ENCODE data around the gene HMG20A. TPM values are rescaled to one million over a fixed set of nuclear protein-coding genes. Genes with fewer than 3 reads are reported as not detected.

The HMG20A gene
- total RNA-seq, 1 experiment from 2014 or later, result 16.4 TPM

Other genes starting within 250 kb of the HMG20A start
- 11.0 and 12.7 TPM in 2 replicates for gene PEAK1, start 784 bp upstream of the HMG20A start, total RNA-seq (2014; rRNA removed; shearing (Covaris generic))
- 0.11 TPM in 1 of 2 replicates, not detected in the other for gene LINGO1, start 212.0 kb downstream of the HMG20A start, total RNA-seq (2014; rRNA removed; shearing (Covaris generic))

Measured in Daoy (cell line).